UCSD-AML1 (cell line): ENCODE data around the gene PCAT6.

Source experiments
- DNase-seq: peaks from one replicate; lab custom pipeline; 2025; ENCODE audit not compliant: unreplicated experiment; lab: John Stamatoyannopoulos, UW

Gene PCAT6

DNA sequence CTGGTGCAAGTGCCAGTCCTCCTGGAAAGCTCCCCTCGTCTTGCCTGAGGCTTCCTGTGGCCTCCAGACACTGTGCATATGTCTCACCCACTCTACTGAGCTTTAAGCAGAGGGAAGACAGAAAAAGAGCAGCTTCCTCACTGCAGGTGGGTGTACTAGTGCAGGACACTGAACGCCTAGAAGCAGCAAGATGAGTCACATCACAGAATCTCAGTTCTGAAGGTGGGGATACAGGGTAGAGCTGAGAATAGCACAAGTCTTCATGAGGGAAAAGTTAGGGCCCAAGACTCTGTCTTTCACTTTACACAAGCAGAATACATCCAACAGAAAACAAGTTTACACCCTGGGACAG, 37.4 kb downstream of the PCAT6 start:
- DNase-seq = no peak

DNA sequence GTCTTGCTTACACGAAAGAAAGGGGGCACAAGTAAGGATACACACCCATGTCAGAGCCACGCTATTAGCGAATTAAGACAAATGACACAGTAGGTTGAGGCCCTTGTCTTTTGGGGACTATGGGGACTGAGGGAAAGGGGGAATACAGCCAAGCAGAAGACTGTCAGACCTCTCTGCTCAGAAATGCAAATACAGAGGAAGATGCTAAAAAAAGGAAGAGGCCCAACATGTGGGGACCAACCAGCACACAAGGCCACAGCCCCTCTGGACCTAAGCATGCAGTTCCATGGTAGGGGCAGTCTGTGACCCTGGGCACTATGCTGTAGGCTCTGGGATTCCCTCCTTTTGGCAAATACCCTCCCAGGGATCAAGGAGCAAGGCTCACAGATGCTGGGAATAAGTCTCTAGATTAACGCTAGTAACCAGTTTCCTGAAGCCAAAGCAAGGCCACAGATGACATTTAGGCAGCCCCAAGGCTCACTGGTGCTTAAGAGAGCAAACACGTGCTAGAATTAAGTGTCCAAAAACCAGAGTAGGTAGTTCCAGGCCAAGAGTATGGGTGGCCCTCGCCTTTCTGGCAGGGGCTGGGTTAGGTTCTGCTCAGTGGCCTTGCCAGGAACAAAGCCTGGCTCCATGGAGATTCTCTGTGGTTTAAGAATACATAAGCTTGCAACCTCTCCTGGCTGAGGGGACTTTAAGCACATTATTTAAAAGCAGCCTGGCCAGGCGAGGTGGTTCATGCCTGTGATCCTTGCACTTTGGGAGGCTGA, 40.0 kb downstream of the PCAT6 start:
- DNase-seq = no peak

DNA sequence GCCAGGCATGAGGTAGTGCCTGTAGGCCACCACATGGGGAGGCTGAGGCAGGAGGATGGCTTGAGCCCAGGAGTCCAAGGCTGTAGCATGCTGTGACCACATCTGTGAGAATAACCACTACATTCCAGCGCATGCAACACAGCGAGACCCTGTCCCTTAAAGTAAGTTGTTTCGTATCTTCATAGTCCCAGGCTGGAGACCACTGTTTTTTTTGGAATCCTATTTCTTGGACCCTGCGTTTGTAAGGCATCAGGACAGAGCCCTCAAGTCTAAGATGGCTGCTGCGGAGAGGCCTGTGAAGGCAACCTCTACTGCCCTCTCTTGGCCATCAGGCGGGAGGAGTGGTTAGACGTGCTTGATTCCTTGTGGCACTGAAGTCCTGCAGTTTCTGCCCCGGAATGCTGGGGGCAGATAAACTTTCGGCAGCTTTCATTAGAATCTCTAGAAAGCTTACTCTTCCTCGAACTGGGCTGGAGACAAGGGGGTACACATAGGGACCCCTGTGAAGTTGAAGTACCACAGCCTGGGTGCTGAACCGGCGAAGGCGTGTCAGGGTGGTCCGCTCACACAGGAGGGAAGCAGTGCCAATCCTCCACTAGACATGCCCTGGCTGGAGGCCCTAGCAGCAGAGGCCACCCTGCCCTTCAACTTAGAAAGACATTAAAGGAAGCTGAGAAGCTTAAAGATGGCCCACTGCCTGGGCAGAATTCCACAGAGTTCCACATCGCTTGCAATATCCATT, 41.6 kb downstream of the PCAT6 start:
- DNase-seq = peak; percentile 71

DNA sequence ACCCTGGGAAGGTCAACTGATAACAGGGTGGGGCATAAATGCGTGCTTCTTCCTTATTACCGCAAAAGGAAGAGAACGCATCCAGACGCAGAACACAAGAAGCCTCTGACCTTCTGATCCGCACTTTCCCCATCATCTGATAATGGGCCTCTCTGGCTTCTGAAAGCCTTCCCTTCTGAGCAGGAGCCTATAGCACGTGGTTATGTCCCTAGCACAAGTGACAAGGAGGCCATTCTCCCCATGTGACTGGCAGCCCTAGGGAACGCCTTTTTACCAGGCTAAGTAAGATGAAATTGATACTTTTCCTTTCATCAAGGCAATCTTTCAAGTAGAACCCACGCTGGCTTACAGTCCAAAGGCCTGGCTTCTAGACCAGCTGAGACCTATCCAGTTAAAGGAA, 44.0 kb downstream of the PCAT6 start:
- DNase-seq = no peak

DNA sequence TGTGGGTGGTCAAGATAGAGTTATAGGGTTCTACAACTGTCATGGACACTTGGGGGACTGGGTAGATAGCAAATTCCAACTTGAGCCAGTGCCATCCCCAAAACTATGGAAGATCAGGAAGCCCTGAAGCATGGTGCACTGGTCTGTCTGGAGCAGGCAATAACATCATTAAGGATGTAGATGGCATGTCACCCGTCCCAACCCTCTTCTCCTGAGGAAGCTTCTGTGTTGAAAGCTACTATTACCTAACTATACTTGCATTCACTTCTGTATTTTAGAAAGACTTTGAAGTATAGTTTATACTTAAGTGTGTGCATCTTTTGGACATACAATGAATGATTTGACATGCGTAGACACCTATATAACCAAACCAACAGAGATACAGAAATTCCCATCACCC, 45.3 kb downstream of the PCAT6 start:
- no peak for DNase-seq

DNA sequence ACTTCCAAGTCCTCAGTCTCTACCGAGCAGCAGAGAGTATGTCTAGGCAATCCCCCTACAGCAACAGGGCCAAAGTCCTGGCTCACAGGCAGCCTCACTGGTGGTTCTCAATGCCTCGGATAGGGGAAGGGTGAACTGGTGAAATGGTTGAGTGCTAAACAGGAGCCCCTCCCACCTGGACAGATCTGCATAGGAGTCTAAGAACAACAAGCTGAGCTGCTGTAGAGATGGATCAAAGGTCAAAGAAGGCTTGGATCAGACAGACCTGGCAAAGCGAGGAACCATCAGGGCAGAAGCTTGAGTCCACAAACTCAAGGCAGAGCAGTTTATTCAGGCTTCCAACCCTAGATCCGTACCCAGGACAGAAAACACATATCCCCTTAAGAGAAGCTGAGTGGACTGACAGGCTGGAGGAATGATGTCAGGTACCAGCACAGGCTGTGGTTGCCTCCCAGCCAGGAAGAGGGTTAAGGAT, 46.4 kb downstream of the PCAT6 start:
- DNase-seq = no peak

DNA sequence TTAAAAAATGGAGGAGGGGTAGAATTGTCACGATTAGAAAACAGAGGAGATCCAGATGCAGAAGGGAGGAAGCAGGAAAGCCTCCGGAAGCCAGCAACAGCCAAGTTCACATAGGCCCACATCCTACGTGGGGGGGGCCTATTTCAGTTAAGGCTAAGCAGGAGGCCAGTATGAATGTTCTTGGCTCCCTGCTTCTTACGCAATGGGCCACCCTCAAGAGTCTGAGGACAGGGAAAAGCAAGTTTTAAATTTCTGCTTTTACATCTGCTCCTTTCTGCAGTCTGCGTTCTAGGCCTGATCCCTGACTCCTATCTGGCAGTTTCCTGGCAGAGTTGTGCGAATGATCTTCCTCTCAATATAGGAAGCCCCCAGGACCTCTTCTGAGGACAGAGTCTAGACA, 47.6 kb downstream of the PCAT6 start:
- DNase-seq = peak; percentile 75

DNA sequence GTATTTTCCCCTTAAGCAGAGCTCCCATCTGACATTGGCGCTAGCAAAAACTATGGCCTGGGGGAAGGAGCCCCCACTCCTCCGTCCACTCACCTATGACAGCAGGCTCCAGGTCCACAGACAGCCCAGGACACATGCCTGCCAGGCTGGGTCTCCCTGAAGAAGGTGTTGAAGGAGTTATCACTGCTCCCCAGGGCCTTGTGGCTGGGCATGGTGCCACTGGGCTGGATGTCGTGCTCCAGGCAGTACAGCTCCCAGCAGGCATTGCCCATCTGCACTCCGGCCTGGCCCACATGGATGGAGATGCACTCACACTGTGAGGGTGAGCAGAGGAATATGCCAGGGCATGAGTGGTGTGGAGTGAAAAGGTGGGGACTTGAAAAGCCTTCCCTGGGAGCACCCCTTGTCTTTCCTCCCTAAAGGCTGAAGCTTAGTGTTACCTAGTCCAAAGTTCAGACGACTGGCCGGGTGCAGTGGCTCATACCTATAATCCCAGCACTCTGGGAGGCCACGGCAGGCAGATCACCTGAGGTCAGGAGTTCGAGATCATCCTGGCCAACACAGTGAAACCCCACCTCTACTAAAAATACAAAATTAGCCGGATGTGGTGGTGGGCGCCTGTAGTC, 48.1 kb downstream of the PCAT6 start:
- DNase-seq = no peak

DNA sequence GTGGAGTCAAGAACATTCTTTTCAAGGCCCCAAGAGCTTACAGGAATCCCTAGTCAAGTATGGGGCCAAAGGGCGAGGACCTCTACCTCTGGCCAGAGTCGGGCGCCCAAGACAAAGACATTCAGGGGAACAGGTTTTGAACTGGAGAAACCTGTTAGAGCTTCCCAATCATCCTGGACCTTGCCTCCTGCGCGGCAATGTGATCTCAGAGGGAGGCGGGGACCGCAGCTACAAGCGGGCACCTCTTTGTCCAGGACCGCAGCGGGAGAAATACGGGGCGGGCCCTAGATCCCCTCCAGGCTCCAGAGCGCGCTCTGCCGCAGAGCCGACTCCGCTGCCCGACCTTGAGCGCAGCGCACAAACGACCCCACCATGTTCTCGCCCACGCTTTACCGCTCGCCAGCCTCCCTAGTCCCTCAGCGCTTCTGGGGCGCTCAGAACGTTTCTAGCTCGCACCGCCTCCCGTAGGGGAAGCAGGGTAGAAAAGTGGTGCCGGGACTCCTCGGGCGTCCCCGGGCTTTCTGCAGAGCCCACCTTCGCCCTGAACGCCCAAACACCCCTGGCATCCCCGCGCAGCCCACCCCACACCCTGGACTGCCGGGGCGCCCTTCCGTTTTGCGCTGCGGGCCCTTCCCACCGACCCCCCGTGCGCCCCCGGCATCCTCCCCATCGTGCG, 50.1 kb downstream of the PCAT6 start:
- peak; percentile 52 for DNase-seq
